Smooth muscle cell (in vitro differentiated cells): Measurements from ENCODE around the gene PCDHGA5. TPM values are rescaled to one million over a fixed set of nuclear protein-coding genes. Genes with fewer than 3 reads are reported as not detected.

Experiments
- polyA plus RNA-seq: library from polyadenylated mRNA; unstranded; fragments of >200 nt; fragmentation: Nextera tagmentation; extraction: Ambion mirVana; gene quantifications from 2 replicates; pipeline ENCODE4 v1.2.1, GENCODE V29; 2016
- total RNA-seq: library from RNA; depleted of rRNA; stranded (reverse); fragments of >200 nt; gene quantifications from 2 replicates; pipeline ENCODE4 v1.2.3, GENCODE V29; 2014

PCDHGA5 gene
- total and polyA plus RNA-seq, 2 experiments from 2014 or later = 0.09 TPM; not detected in 1

Other genes starting within 250 kb of the PCDHGA5 start
Only the 30 nearest of the 36 such genes appear.
- gene PCDHB9, start 177.0 kb upstream of the PCDHGA5 start, total RNA-seq = 4.1 and 6.5 TPM in 2 replicates
- gene PCDHB9, start 177.0 kb upstream of the PCDHGA5 start, polyA plus RNA-seq = 2.2 and 2.4 TPM in 2 replicates
- gene PCDHB10, start 171.8 kb upstream of the PCDHGA5 start, total RNA-seq = 6.4 and 7.4 TPM in 2 replicates
- gene PCDHB10, start 171.8 kb upstream of the PCDHGA5 start, polyA plus RNA-seq = 3.3 and 3.4 TPM in 2 replicates
- gene PCDHB11, start 164.5 kb upstream of the PCDHGA5 start, total RNA-seq = 1.8 and 2.1 TPM in 2 replicates
- gene PCDHB11, start 164.5 kb upstream of the PCDHGA5 start, polyA plus RNA-seq = 0.61 and 1.7 TPM in 2 replicates
- 2.9 and 3.6 TPM in 2 replicates for gene PCDHB12, start 155.4 kb upstream of the PCDHGA5 start, total RNA-seq
- 0.57 and 1.0 TPM in 2 replicates for gene PCDHB12, start 155.4 kb upstream of the PCDHGA5 start, polyA plus RNA-seq
- gene PCDHB13, start 150.2 kb upstream of the PCDHGA5 start, total RNA-seq = 4.4 and 8.3 TPM in 2 replicates
- 1.8 and 2.6 TPM in 2 replicates for gene PCDHB13, start 150.2 kb upstream of the PCDHGA5 start, polyA plus RNA-seq
- gene PCDHB14, start 140.8 kb upstream of the PCDHGA5 start, total RNA-seq = 7.8 and 9.1 TPM in 2 replicates
- gene PCDHB14, start 140.8 kb upstream of the PCDHGA5 start, polyA plus RNA-seq = 2.6 and 4.6 TPM in 2 replicates
- gene PCDHB15, start 118.8 kb upstream of the PCDHGA5 start, total RNA-seq = 3.9 and 4.2 TPM in 2 replicates
- gene PCDHB15, start 118.8 kb upstream of the PCDHGA5 start, polyA plus RNA-seq = 1.8 and 2.1 TPM in 2 replicates
- not detected in 2 replicates for gene SLC25A2, start 60.1 kb upstream of the PCDHGA5 start, total RNA-seq
- gene SLC25A2, start 60.1 kb upstream of the PCDHGA5 start, polyA plus RNA-seq = 0.15 TPM in 1 of 2 replicates, not detected in the other
- 83.0 and 94.5 TPM in 2 replicates for gene TAF7, start 43.4 kb upstream of the PCDHGA5 start, total RNA-seq
- 85.9 and 105 TPM in 2 replicates for gene TAF7, start 43.4 kb upstream of the PCDHGA5 start, polyA plus RNA-seq
- 0.58 and 0.63 TPM in 2 replicates for gene PCDHGA1, start 33.6 kb upstream of the PCDHGA5 start, total RNA-seq
- gene PCDHGA1, start 33.6 kb upstream of the PCDHGA5 start, polyA plus RNA-seq = 0.05 TPM in 1 of 2 replicates, not detected in the other
- 0.04 TPM in 1 of 2 replicates, not detected in the other for gene PCDHGA2, start 25.4 kb upstream of the PCDHGA5 start, total RNA-seq
- not detected in 2 replicates for gene PCDHGA2, start 25.4 kb upstream of the PCDHGA5 start, polyA plus RNA-seq
- gene PCDHGA3, start 20.3 kb upstream of the PCDHGA5 start, total RNA-seq = not detected in 2 replicates
- not detected in 2 replicates for gene PCDHGA3, start 20.3 kb upstream of the PCDHGA5 start, polyA plus RNA-seq
- 0.27 and 0.81 TPM in 2 replicates for gene PCDHGB1, start 14.1 kb upstream of the PCDHGA5 start, total RNA-seq
- 0.40 TPM in 1 of 2 replicates, not detected in the other for gene PCDHGB1, start 14.1 kb upstream of the PCDHGA5 start, polyA plus RNA-seq
- gene PCDHGA4, start 9.1 kb upstream of the PCDHGA5 start, total RNA-seq = 0.58 and 1.1 TPM in 2 replicates
- gene PCDHGA4, start 9.1 kb upstream of the PCDHGA5 start, polyA plus RNA-seq = not detected in 2 replicates
- gene PCDHGB2, start 4.2 kb upstream of the PCDHGA5 start, total RNA-seq = 0.18 and 1.1 TPM in 2 replicates
- not detected in 2 replicates for gene PCDHGB2, start 4.2 kb upstream of the PCDHGA5 start, polyA plus RNA-seq
- gene PCDHGB3, start 6.1 kb downstream of the PCDHGA5 start, total RNA-seq = 0.40 TPM in 1 of 2 replicates, not detected in the other
- not detected in 2 replicates for gene PCDHGB3, start 6.1 kb downstream of the PCDHGA5 start, polyA plus RNA-seq
- 0.09 and 0.27 TPM in 2 replicates for gene PCDHGA6, start 9.7 kb downstream of the PCDHGA5 start, total RNA-seq
- gene PCDHGA6, start 9.7 kb downstream of the PCDHGA5 start, polyA plus RNA-seq = not detected in 2 replicates
- gene PCDHGA7, start 18.6 kb downstream of the PCDHGA5 start, total RNA-seq = 0.09 and 0.27 TPM in 2 replicates
- not detected in 2 replicates for gene PCDHGA7, start 18.6 kb downstream of the PCDHGA5 start, polyA plus RNA-seq
- 37.1 and 43.1 TPM in 2 replicates for gene PCDHGB4, start 23.5 kb downstream of the PCDHGA5 start, total RNA-seq
- 20.0 and 27.5 TPM in 2 replicates for gene PCDHGB4, start 23.5 kb downstream of the PCDHGA5 start, polyA plus RNA-seq
- gene PCDHGA8, start 28.5 kb downstream of the PCDHGA5 start, total RNA-seq = 3.2 and 3.3 TPM in 2 replicates
- gene PCDHGA8, start 28.5 kb downstream of the PCDHGA5 start, polyA plus RNA-seq = 0.25 and 0.89 TPM in 2 replicates
- 3.2 and 3.3 TPM in 2 replicates for gene PCDHGB5, start 33.8 kb downstream of the PCDHGA5 start, total RNA-seq
- gene PCDHGB5, start 33.8 kb downstream of the PCDHGA5 start, polyA plus RNA-seq = 0.90 and 4.2 TPM in 2 replicates
- 2.9 and 4.0 TPM in 2 replicates for gene PCDHGA9, start 38.6 kb downstream of the PCDHGA5 start, total RNA-seq
- 0.08 and 0.23 TPM in 2 replicates for gene PCDHGA9, start 38.6 kb downstream of the PCDHGA5 start, polyA plus RNA-seq
- 12.4 and 17.1 TPM in 2 replicates for gene PCDHGB6, start 43.9 kb downstream of the PCDHGA5 start, total RNA-seq
- gene PCDHGB6, start 43.9 kb downstream of the PCDHGA5 start, polyA plus RNA-seq = 9.7 and 12.3 TPM in 2 replicates
- 24.6 and 24.7 TPM in 2 replicates for gene PCDHGA10, start 48.8 kb downstream of the PCDHGA5 start, total RNA-seq
- gene PCDHGA10, start 48.8 kb downstream of the PCDHGA5 start, polyA plus RNA-seq = 10.9 and 11.1 TPM in 2 replicates
- gene PCDHGB7, start 53.5 kb downstream of the PCDHGA5 start, total RNA-seq = 25.3 and 37.5 TPM in 2 replicates
- gene PCDHGB7, start 53.5 kb downstream of the PCDHGA5 start, polyA plus RNA-seq = 21.3 and 24.6 TPM in 2 replicates
- gene PCDHGA11, start 56.9 kb downstream of the PCDHGA5 start, total RNA-seq = 8.7 and 13.2 TPM in 2 replicates
- 7.9 and 8.0 TPM in 2 replicates for gene PCDHGA11, start 56.9 kb downstream of the PCDHGA5 start, polyA plus RNA-seq
- 1.7 and 4.5 TPM in 2 replicates for gene PCDHGA12, start 66.3 kb downstream of the PCDHGA5 start, total RNA-seq
- 0.42 and 0.86 TPM in 2 replicates for gene PCDHGA12, start 66.3 kb downstream of the PCDHGA5 start, polyA plus RNA-seq
- 38.2 and 50.3 TPM in 2 replicates for gene PCDHGC3, start 111.8 kb downstream of the PCDHGA5 start, total RNA-seq
- 98.4 and 111 TPM in 2 replicates for gene PCDHGC3, start 111.8 kb downstream of the PCDHGA5 start, polyA plus RNA-seq
- 1.2 and 3.8 TPM in 2 replicates for gene PCDHGC4, start 120.9 kb downstream of the PCDHGA5 start, total RNA-seq
- 0.12 and 0.16 TPM in 2 replicates for gene PCDHGC4, start 120.9 kb downstream of the PCDHGA5 start, polyA plus RNA-seq
- 1.8 and 3.4 TPM in 2 replicates for gene PCDHGC5, start 124.9 kb downstream of the PCDHGA5 start, total RNA-seq
- gene PCDHGC5, start 124.9 kb downstream of the PCDHGA5 start, polyA plus RNA-seq = 1.5 and 3.3 TPM in 2 replicates